Testis (tissue), 3 donors: ENCODE measurements around the gene NAPB. TPM values are rescaled to one million over a fixed set of nuclear protein-coding genes. Genes with fewer than 3 reads are reported as not detected.

Source experiments
- DNase-seq: peaks from one replicate; pipeline ENCODE4 v3.0.0-alpha.2; 2019
- H3K27ac ChIP-seq, 2 donors: fragments of 200-600 bp; sonication (generic); one replicate each; pipeline ENCODE4 v1.5.1; 2019
- H3K27me3 ChIP-seq: fragments of 200-600 bp; sonication (generic); one replicate; pipeline ENCODE4 v1.5.1; 2019
- H3K36me3 ChIP-seq: fragments of 200-600 bp; sonication (generic); one replicate; pipeline ENCODE4 v1.5.1; 2017; ENCODE audit warnings: low read depth; ENCODE audit errors: missing control alignments
- H3K4me1 ChIP-seq: fragments of 200-600 bp; sonication (generic); one replicate; pipeline ENCODE4 v1.5.1; 2019
- H3K4me3 ChIP-seq, 2 donors: fragments of 200-600 bp; sonication (generic); one replicate each; pipeline ENCODE4 v1.5.1; 2017 to 2019
- H3K9me3 ChIP-seq: fragments of 200-600 bp; sonication (generic); one replicate; pipeline ENCODE4 v1.5.1; 2017
- POLR2A ChIP-seq: fragments of 450-650 bp; IDR thresholded peaks from one replicate; pipeline ENCODE4 v1.6.1; 2017; ENCODE audit warnings: antibody characterized with exemption, mild to moderate bottlenecking, moderate library complexity
- WGBS, 2 donors: methylation state at CpG; one replicate each; pipeline ENCODE4 v1.1.5; 2018; 5-methylcytosine and 5-hydroxymethylcytosine counted together
- intact Hi-C: fragments of 100-400 bp; cut with DNase I; formaldehyde crosslinking; loops from one replicate; pipeline ENCODE4 v1.15.1; 2023; ENCODE audit warnings: low total_unique reads
- polyA plus RNA-seq: library from polyadenylated mRNA; stranded (reverse); fragments of 350-450 nt; fragmentation: Illumina TruSeq; extraction: RNeasy Lipid Tissue Mini Kit (QIAGEN cat#74804); gene quantifications from one replicate; pipeline ENCODE4 v1.2.3, GENCODE V29; 2014; ENCODE audit warnings: low read depth, low replicate concordance; ENCODE audit not compliant: insufficient read depth
- total RNA-seq, 2 donors: library from RNA; depleted of rRNA; stranded (reverse); fragments of >200 nt; gene quantifications; one replicate each; pipeline ENCODE4 v1.2.3, GENCODE V29; 2016
- TF ChIP-seq, protein P1 (sequence below), 3 experiments: fragments of 450-650 bp in 2 of 3; fragments of 200-600 bp in 1 of 3; sonication (generic) in 1 of 3; IDR thresholded peaks; one replicate each; pipeline ENCODE4 v1.5.1; 2016 to 2019; ENCODE audit warnings: antibody characterized with exemption in 3 of 3, mild to moderate bottlenecking in 2 of 3, moderate library complexity in 1 of 3

The NAPB gene
- total and polyA plus RNA-seq, 3 donors from 2014 or later = 14.7 to 40.4 (median 37.8) TPM

DNA sequence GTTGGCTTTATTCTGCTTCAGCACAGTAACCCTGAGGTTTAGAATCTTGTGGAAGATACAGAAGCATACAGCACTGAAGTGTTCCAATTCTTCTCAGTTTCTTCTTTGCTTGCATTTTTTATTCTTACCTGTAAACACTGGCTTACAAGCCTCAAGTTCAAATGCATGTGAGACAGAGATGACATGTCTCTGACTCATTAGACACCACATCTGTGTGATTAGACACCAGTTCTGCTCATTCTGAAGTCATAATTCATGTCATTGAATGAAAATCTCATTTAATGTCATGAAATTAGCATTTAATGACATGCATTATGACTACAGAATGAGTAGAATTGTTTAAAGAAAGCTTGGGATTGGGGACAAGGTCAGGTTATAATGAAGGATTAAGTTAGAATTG, 53.5 kb downstream of the NAPB start:
- H3K4me3 ChIP-seq = no peak overlapping the region
- DNase-seq = no peak
- intact Hi-C loops = no loop called here
- H3K27me3 ChIP-seq = no peaks in the 10 kb centered on the region
- H3K27ac ChIP-seq = no peak overlapping the region
- H3K36me3 ChIP-seq = no peaks in the 10 kb centered on the region
- H3K4me1 ChIP-seq = peaks cover 36% of the 10 kb centered on the region
- no peaks in the 10 kb centered on the region for H3K9me3 ChIP-seq
- TF ChIP-seq, protein P1, sequence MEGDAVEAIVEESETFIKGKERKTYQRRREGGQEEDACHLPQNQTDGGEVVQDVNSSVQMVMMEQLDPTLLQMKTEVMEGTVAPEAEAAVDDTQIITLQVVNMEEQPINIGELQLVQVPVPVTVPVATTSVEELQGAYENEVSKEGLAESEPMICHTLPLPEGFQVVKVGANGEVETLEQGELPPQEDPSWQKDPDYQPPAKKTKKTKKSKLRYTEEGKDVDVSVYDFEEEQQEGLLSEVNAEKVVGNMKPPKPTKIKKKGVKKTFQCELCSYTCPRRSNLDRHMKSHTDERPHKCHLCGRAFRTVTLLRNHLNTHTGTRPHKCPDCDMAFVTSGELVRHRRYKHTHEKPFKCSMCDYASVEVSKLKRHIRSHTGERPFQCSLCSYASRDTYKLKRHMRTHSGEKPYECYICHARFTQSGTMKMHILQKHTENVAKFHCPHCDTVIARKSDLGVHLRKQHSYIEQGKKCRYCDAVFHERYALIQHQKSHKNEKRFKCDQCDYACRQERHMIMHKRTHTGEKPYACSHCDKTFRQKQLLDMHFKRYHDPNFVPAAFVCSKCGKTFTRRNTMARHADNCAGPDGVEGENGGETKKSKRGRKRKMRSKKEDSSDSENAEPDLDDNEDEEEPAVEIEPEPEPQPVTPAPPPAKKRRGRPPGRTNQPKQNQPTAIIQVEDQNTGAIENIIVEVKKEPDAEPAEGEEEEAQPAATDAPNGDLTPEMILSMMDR (IDR thresholded peaks at IDR 0.05) = no peak
- no peak for TF ChIP-seq POLR2A

GRCh38 chr20:23366384-23366783, 54.9 kb downstream of the NAPB start:
- 10 to 46% methylated on average over 1 of the region's 1 CpG for WGBS, 2 donors
- Histone ChIP-seq H3K4me1 (peaks cover 37% of the 10 kb centered on the region), H3K27ac (peak overlapping the region in 1 of 2 donors; percentile 30), H3K36me3 (no peaks in the 10 kb centered on the region), H3K9me3 (no peaks in the 10 kb centered on the region), H3K27me3 (no peaks in the 10 kb centered on the region), H3K4me3 (no peak overlapping the region)
- no peak for TF ChIP-seq POLR2A
- TF ChIP-seq, protein P1 (IDR thresholded peaks at IDR 0.05) = no peak
- no peak for DNase-seq
- intact Hi-C loops = no loop called here

DNA sequence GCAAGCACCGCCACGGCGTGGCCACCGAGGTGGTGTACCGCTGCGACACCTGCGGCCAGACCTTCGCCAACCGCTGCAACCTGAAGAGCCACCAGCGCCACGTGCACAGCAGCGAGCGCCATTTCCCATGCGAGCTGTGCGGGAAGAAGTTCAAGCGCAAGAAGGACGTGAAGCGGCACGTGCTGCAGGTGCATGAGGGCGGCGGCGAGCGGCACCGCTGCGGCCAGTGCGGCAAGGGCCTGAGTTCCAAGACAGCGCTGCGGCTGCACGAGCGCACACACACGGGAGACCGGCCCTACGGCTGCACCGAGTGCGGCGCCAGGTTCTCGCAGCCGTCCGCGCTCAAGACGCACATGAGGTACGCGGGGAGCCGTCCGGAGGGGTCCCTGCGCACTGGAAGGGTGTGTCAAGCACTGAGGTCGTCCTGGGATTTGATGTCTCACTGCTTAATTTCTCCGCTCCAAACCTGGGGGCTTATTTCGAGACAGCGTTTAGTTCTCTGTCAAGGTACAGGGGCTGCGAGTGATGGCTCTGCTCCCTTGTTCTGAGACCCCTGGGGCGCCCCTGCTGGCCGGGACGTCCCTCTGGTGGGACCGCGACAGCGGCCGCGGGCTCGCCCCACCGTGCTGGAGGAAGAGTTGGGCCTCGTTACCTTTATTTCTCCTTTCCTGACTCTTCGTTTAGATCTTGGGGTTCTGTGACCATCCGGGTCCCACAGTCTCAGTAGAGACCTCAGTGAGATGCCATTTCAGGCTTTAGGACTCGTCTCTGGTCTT, 55.7 kb downstream of the NAPB start:
- intact Hi-C loops = no loop called here
- WGBS, 2 donors = 62 to 82% methylated on average over 53 to 64 of the region's 65 CpGs
- H3K27ac ChIP-seq = peak overlapping the region in 1 of 2 donors; percentile 30
- H3K4me3 ChIP-seq = peak overlapping the region; percentile 10 to 22
- peaks cover 42% of the 10 kb centered on the region for H3K4me1 ChIP-seq
- TF ChIP-seq, protein P1 (IDR thresholded peaks at IDR 0.05) = no peak
- TF ChIP-seq POLR2A = no peak
- H3K36me3 ChIP-seq = no peaks in the 10 kb centered on the region
- peak; percentile 16 for DNase-seq
- no peaks in the 10 kb centered on the region for H3K9me3 ChIP-seq
- H3K27me3 ChIP-seq = no peaks in the 10 kb centered on the region

DNA sequence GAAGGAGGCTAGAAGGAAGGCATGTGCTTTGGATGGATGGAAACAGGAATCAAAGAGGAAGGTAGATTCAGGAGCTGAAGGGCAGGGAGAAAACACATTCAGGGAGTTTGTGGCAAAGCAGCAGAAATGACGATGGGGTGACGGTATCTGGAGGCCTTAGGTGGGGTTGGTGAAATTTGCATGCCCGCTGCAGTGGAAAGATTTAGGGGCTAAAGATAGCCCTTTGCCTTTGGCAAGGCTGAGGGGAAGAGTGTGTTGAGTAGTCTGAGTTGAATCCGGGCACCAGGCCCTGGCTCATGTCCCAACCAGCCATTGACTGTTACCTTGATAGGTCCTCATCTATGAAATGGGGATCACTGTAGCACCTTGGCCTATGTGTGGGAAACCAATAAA, 58.0 kb downstream of the NAPB start:
- 40 to 41% methylated on average over 4 of the region's 4 CpGs for WGBS, 2 donors
- H3K4me1 ChIP-seq = peaks cover 62% of the 10 kb centered on the region
- peak overlapping the region in 1 of 2 donors; percentile 94 for H3K4me3 ChIP-seq
- TF ChIP-seq, protein P1 (IDR thresholded peaks at IDR 0.05) = no peak
- TF ChIP-seq POLR2A = no peak
- no peaks in the 10 kb centered on the region for H3K36me3 ChIP-seq
- DNase-seq = peak; percentile 34
- H3K9me3 ChIP-seq = no peaks in the 10 kb centered on the region
- intact Hi-C loops = loop anchor here (5.0 kb wide), 1 partner anchor 59 kb away; the partner anchor contains the start of gene NAPB
- H3K27me3 ChIP-seq = no peaks in the 10 kb centered on the region
- H3K27ac ChIP-seq = peak overlapping the region; percentile 90 to 97
